ENCODE data around the gene MED29.

Gene MED29

DNA sequence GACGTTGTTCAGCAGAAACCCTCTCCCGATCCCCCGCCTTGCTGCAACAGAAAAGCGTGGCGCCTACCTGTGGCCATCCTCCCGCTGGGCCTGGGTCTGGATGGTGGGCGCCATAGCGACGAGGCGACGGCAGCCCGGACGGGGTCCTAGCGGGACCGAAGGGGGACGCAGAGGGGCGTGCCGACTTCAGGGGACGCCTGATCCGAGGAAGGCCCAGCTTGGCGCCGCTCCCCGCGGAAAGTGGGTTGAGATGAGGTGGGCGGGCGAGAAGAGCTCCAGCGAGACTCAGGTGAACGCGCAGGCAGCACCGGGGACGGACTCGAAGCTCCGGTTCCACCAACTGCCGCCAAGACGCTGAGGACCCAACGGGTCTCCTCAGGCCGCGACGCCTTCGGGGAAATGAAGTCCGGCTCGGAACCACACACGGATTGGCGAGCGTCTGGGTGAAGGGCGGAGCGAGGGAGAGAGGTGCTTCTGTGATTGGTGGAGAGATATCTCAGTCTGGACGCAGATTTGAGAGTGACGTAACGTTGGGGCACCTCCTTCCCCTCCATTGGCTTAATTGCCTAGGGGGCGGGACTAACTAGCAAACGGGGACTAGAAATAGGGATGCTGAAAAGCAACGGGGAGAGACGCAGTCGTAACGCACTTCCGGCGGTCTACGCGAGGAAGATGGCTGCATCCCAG is at the start of gene MED29, which contains the start of gene PAF1:
MED29 (plus strand) TSS at position 628 of the 687 bp plus-strand sequence; CDS start at position 673, 45 bp downstream.
PAF1 (minus strand) TSS at position 356 of the 687 bp plus-strand sequence; CDS start at position 114, 242 bp downstream.
- peaks cover 9% of the 10 kb centered on the region for H3K4me1 ChIP-seq (ENCODE audit: insufficient read depth, low read length)
- no peaks in the 10 kb centered on the region for H3K9me3 ChIP-seq (ENCODE audit: insufficient read depth, low read depth, low read length)
- no peaks in the 10 kb centered on the region for H3K27me3 ChIP-seq (ENCODE audit: insufficient read depth, low read length)
- peak within 1 kb of the TSS; percentile 98 for H3K4me3 ChIP-seq (ENCODE audit: low read length)
- H3K36me3 ChIP-seq (ENCODE audit: insufficient read depth, low read depth, low read length) = peaks cover 61% of the 10 kb centered on the region
- H3K27ac ChIP-seq (ENCODE audit: low read length) = peak within 1 kb of the TSS; percentile 54
- peak within 1 kb of the TSS; percentile 92 for H3K9ac ChIP-seq (ENCODE audit: low read depth, low read length)

DNA sequence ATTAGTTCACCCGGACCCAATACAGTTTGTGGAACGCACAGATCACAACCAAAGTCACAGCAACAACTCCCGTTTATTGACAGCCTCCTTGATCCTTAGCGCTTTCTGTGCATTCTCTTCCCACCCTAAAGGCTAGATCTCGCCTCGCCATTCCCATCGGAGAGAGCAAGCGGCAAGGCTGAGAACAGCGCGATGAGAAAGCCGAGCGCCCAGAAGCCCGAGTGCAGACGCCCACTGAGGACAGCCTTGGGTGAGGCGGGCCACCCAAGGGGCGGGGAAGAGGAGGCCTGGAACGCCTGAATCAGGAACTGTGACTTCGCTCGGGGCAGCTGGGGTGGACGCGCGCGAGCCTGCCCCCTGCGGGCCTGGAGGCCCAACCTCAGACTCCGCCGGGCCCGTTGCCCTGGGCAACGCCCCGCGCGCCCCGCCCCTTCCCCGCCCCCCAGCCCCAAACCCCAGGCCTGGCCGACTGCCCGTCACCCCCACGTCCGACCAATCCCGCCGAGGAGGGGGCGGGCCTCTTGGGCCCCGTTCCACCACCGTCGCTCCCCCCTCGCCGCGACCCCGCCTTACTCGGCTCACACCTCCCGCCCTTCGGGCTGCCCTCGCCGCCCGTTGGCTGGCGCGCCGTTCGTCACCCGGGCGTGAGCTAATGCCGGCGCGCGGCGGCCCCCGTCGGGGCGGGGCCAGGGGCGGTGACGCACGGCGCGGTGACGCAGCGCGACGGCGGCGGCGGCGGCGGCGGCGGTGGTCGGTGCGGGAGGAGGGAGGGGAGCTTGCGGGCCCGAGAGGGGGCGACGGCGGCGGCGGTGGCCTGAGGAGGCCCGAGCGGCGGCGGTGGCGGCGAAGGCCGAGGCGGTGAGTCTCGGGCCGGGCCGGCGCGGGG is 49.2 kb upstream of the MED29 start, which contains the start of gene SAMD4B:
SAMD4B (plus strand) TSS at position 703 of the 886 bp plus-strand sequence. CDS start 14,473 bp downstream, outside the sequence.
- Histone ChIP-seq H3K4me3 (ENCODE audit: low read length) (peak within 1 kb of the TSS; percentile 99), H3K27me3 (ENCODE audit: insufficient read depth, low read length) (no peaks in the 10 kb centered on the region), H3K9ac (ENCODE audit: low read depth, low read length) (peak within 1 kb of the TSS; percentile 90), H3K9me3 (ENCODE audit: insufficient read depth, low read depth, low read length) (no peaks in the 10 kb centered on the region), H3K4me1 (ENCODE audit: insufficient read depth, low read length) (peaks cover 3% of the 10 kb centered on the region; the same call in 1 of the 2 replicates), H3K27ac (ENCODE audit: low read length) (no peak within 1 kb of the TSS), H3K36me3 (ENCODE audit: insufficient read depth, low read depth, low read length) (peaks cover 12% of the 10 kb centered on the region; the same call in 1 of the 2 replicates)

GRCh38 chr19:39342647-39343305 is 48.4 kb upstream of the MED29 start:
- H3K9ac ChIP-seq (ENCODE audit: low read depth, low read length) = peak overlapping the region; percentile 87; the same call in 1 of the 2 replicates
- peak overlapping the region; percentile 91 for H3K4me3 ChIP-seq (ENCODE audit: low read length)
- peaks cover 13% of the 10 kb centered on the region; the same call in 1 of the 2 replicates for H3K36me3 ChIP-seq (ENCODE audit: insufficient read depth, low read depth, low read length)
- H3K27ac ChIP-seq (ENCODE audit: low read length) = no peak overlapping the region
- peaks cover 3% of the 10 kb centered on the region; the same call in 1 of the 2 replicates for H3K4me1 ChIP-seq (ENCODE audit: insufficient read depth, low read length)
- no peaks in the 10 kb centered on the region for H3K9me3 ChIP-seq (ENCODE audit: insufficient read depth, low read depth, low read length)
- H3K27me3 ChIP-seq (ENCODE audit: insufficient read depth, low read length) = no peaks in the 10 kb centered on the region

DNA sequence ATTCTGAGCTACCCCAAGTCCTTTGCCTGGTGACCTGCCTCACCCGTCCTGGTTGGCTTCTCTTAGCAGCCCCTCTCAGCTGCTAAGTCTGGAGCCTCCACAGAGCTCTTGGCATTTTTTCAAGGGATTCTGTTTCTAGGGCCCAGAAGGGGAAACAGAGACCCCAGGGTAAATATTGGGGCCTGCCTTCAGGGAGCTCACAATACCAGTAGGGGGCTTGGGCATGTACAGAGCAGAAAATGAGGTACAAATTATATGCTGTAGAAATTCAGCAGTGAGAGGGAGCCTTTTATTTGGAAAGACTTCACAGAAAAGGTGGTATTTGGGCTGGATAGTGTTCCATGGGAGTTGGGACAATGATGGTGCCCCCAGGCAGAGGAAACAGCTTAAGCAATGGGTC is 45.2 kb upstream of the MED29 start:
- H3K27me3 ChIP-seq (ENCODE audit: insufficient read depth, low read length) = no peaks in the 10 kb centered on the region
- H3K4me1 ChIP-seq (ENCODE audit: insufficient read depth, low read length) = peaks cover 3% of the 10 kb centered on the region; the same call in 1 of the 2 replicates
- peaks cover 36% of the 10 kb centered on the region for H3K36me3 ChIP-seq (ENCODE audit: insufficient read depth, low read depth, low read length)
- H3K9ac ChIP-seq (ENCODE audit: low read depth, low read length) = no peak overlapping the region
- H3K4me3 ChIP-seq (ENCODE audit: low read length) = no peak overlapping the region
- H3K27ac ChIP-seq (ENCODE audit: low read length) = no peak overlapping the region
- no peaks in the 10 kb centered on the region for H3K9me3 ChIP-seq (ENCODE audit: insufficient read depth, low read depth, low read length)

DNA sequence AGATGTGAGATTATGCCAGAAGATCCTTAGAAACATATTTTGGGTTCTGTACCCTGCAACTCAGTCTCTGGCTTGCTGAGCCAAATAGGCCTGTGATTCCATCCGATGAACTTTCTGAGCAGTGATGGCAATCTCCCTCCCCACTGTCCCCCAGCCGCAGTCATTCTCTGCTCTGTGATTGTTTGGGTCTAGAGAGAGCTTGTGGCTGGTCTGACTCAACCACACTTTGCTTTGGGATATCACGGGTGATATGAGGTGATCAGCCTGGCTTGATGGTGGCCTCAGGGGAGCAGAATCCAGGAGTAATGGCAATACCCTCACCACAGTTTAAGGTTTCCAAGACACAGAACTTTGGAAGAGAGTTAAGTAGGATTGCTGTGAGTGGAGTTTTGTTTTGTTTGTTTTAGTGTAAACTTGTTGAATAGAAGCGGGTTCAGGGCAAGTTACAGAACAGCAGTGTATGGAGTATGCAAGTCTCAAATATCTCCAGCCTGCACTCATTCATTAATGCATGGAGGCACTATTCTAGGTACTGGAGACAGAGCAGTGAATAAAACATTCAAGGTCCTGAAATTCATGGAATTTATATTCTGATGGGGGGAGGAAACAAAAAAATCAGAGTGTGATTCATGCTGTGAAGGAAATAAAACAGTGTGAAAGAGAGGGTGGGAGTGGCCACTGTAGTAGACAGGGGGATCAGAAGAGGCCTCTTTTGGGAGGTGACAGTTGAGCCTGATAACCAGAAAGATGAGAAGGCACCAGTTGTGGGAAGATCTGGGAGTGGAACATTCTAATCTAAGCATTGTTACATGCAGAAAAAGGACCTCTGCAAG is 43.6 kb upstream of the MED29 start:
- peaks cover 3% of the 10 kb centered on the region; the same call in 1 of the 2 replicates for H3K4me1 ChIP-seq (ENCODE audit: insufficient read depth, low read length)
- peaks cover 47% of the 10 kb centered on the region for H3K36me3 ChIP-seq (ENCODE audit: insufficient read depth, low read depth, low read length)
- no peak overlapping the region for H3K9ac ChIP-seq (ENCODE audit: low read depth, low read length)

DNA sequence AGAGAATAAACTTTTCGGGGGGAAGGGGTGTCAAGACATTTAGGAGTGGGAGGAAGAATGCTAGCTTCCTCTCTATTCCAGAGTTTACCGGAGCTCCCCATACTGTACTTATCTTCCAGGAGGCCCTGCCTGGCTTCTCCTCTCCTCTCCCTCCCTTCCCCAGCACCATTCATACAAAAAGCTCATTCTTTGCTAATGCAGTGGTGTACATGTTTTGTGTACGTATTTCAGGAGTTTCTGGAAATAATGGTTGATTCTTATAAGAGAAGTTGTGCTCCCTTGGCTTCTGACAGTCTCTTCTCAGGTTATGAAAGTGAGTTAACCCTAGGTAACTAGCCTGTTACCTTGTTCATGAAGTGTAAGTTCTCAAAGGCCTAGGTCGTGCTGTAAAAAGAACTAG is 41.9 kb upstream of the MED29 start:
- no peak overlapping the region for H3K9ac ChIP-seq (ENCODE audit: low read depth, low read length)
- no peaks in the 10 kb centered on the region for H3K9me3 ChIP-seq (ENCODE audit: insufficient read depth, low read depth, low read length)
- H3K4me1 ChIP-seq (ENCODE audit: insufficient read depth, low read length) = no peaks in the 10 kb centered on the region
- H3K27ac ChIP-seq (ENCODE audit: low read length) = no peak overlapping the region
- H3K36me3 ChIP-seq (ENCODE audit: insufficient read depth, low read depth, low read length) = peaks cover 60% of the 10 kb centered on the region
- no peak overlapping the region for H3K4me3 ChIP-seq (ENCODE audit: low read length)
- no peaks in the 10 kb centered on the region for H3K27me3 ChIP-seq (ENCODE audit: insufficient read depth, low read length)

More for the DNA sequence above, 43.6 kb upstream of the MED29 start:
- H3K9me3 ChIP-seq (ENCODE audit: insufficient read depth, low read depth, low read length) = no peaks in the 10 kb centered on the region
- no peak overlapping the region for H3K4me3 ChIP-seq (ENCODE audit: low read length)
- no peaks in the 10 kb centered on the region for H3K27me3 ChIP-seq (ENCODE audit: insufficient read depth, low read length)
- no peak overlapping the region for H3K27ac ChIP-seq (ENCODE audit: low read length)

GRCh38 chr19:39350156-39350555 is 41.0 kb upstream of the MED29 start:
- Histone ChIP-seq H3K27me3 (ENCODE audit: insufficient read depth, low read length) (no peaks in the 10 kb centered on the region), H3K9me3 (ENCODE audit: insufficient read depth, low read depth, low read length) (no peaks in the 10 kb centered on the region), H3K27ac (ENCODE audit: low read length) (no peak overlapping the region), H3K9ac (ENCODE audit: low read depth, low read length) (no peak overlapping the region), H3K36me3 (ENCODE audit: insufficient read depth, low read depth, low read length) (peaks cover 66% of the 10 kb centered on the region), H3K4me3 (ENCODE audit: low read length) (no peak overlapping the region), H3K4me1 (ENCODE audit: insufficient read depth, low read length) (no peaks in the 10 kb centered on the region)

DNA sequence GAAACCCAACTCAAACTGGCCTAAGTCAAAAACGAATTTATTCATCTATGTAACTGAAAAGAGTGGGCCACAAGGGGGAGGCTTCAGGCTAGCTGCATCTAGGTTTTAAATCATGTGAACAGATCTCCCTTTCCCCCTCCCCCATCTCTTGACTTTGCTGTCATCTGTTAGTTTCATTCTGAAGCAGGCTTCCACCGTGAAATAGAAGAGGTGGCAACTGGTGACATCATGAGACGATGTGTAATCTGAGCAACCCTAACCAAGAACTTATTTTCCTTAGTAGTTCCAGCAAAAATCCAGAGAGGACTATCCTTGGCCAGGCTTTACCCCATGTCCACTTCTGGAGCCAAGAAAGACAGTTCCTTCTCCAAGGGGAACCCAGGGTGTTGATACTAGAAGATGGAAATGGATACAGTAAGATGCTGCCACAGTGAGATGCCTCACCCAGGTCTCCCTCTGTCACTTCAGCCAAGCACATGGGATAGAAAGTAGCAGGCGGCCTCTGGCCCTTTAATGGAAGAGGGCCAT is 39.6 kb upstream of the MED29 start:
- Histone ChIP-seq H3K4me1 (ENCODE audit: insufficient read depth, low read length) (no peaks in the 10 kb centered on the region), H3K27ac (ENCODE audit: low read length) (no peak overlapping the region), H3K4me3 (ENCODE audit: low read length) (no peak overlapping the region), H3K27me3 (ENCODE audit: insufficient read depth, low read length) (no peaks in the 10 kb centered on the region), H3K9me3 (ENCODE audit: insufficient read depth, low read depth, low read length) (no peaks in the 10 kb centered on the region), H3K9ac (ENCODE audit: low read depth, low read length) (no peak overlapping the region), H3K36me3 (ENCODE audit: insufficient read depth, low read depth, low read length) (peaks cover 71% of the 10 kb centered on the region)

DNA sequence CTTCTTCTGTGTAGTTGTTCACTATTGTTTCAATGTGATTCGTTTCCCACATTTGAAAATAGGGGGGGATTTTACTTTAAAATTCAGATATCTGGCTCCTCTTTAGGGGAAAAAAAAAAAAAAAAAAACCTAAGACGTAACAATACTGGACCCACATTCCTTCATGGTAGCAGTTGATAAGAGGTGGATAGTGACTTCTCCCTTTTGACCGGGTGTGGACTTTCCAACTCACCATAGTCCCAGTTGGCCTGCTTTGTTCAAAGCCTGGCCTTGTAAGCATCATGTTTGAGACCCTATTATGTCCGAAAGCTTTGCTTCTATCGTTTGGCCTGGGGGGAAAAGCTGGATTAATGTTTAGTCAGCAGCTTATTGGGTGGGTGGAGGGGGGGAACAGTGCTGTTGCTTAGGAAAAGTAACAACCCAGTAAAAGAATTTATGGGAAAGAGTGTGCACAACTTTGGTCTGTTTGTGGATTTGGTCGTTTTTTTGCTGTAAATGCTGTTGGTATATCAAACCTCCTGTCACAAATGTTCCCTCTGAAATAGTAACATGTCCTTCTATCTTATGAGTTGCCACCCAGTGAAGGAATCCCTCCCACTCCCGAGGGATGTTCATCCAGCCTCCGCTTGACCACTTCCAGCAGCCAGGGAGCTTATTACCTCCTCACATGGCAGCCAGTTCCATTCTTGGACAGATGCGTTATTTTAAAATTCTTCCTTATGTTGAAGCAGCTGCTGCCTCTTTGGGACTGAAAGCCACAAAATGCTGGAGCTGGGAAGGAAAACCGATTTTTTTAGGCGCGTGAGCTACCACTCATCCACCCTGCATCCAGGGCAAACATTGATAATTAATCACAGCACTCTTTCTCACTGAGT is 38.6 kb upstream of the MED29 start:
- Histone ChIP-seq H3K4me3 (ENCODE audit: low read length) (no peak overlapping the region), H3K36me3 (ENCODE audit: insufficient read depth, low read depth, low read length) (peaks cover 81% of the 10 kb centered on the region), H3K4me1 (ENCODE audit: insufficient read depth, low read length) (no peaks in the 10 kb centered on the region), H3K9me3 (ENCODE audit: insufficient read depth, low read depth, low read length) (no peaks in the 10 kb centered on the region), H3K27me3 (ENCODE audit: insufficient read depth, low read length) (no peaks in the 10 kb centered on the region), H3K9ac (ENCODE audit: low read depth, low read length) (no peak overlapping the region), H3K27ac (ENCODE audit: low read length) (no peak overlapping the region)

DNA sequence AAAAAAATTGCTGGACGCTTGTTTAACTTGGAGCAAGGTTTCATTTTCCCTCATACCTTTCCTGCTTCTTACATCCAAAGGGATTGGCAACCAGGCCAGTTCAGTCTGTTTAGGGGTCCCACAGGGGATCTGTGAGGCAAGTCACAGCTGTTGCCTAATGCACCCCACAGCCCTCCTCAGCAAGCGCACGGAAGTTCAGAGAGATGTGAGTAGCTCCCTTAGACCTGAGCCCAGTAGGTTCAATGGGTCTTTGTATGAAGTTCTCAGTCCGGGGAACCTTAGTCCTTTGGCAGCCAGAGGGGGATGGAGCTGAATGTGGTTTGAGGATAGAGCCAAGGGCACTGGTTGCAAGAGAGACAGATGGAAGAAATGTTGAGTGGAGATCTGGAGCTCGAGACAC is 35.9 kb upstream of the MED29 start:
- H3K4me3 ChIP-seq (ENCODE audit: low read length) = no peak overlapping the region
- no peaks in the 10 kb centered on the region for H3K9me3 ChIP-seq (ENCODE audit: insufficient read depth, low read depth, low read length)
- H3K27ac ChIP-seq (ENCODE audit: low read length) = no peak overlapping the region
- no peak overlapping the region for H3K9ac ChIP-seq (ENCODE audit: low read depth, low read length)
- peaks cover 81% of the 10 kb centered on the region for H3K36me3 ChIP-seq (ENCODE audit: insufficient read depth, low read depth, low read length)
- no peaks in the 10 kb centered on the region for H3K4me1 ChIP-seq (ENCODE audit: insufficient read depth, low read length)
- H3K27me3 ChIP-seq (ENCODE audit: insufficient read depth, low read length) = no peaks in the 10 kb centered on the region

All from iPS-20b (cell line).